Left cardiac atrium (tissue), 4 donors: ENCODE results near the gene DGKB. TPM values are rescaled to one million over a fixed set of nuclear protein-coding genes. Genes with fewer than 3 reads are reported as not detected.

Experiments
- ATAC-seq, 2 donors: fragments of 200-7000 bp; cut with Tn5 transposase; one replicate each; pipeline ENCODE4 v1.9.1; 2020; ENCODE audit warnings: mild to moderate bottlenecking in 2 of 2, moderate library complexity in 2 of 2
- DNase-seq: peaks from one replicate; pipeline ENCODE4 v3.0.0-alpha.2; 2020
- intact Hi-C, 2 donors: fragments of 100-400 bp; cut with DNase I; formaldehyde crosslinking; loops; one replicate each; pipeline versions ENCODE4 v1.14.1 to v1.15.1; 2022 to 2023
- total RNA-seq, 2 donors: library from RNA; stranded (reverse); fragmentation: NEBNext Ultra II Directional; extraction: Animal tissue kit (Norgen Biotek cat#: 25700); gene quantifications; one replicate each; pipeline ENCODE4 v1.2.1, GENCODE V29; 2021
- donor health status: DM: no; HTN: yes; CAD: no.
- donor health status: DM: no; HTN: yes; CAD: no; lungs with severe emphysema.
- donor health status: DM: yes; HTN: yes; CAD: no.
- donor health status: Dilated cardiomyopathy.

Gene DGKB
- total RNA-seq, 2 donors from 2014 or later: 0.38 to 1.9 TPM

GRCh38 chr7:14446219-14446618 lies 456.3 kb downstream of the DGKB start:
- intact Hi-C loops: no loop called here
- DNase-seq (no peak), ATAC-seq (no peak)

- DNase-seq: no peak
- intact Hi-C loops: no loop called here
- ATAC-seq: no peak
These were observed 464.2 kb downstream of the DGKB start for GRCh38 chr7:14438366-14438765.

- intact Hi-C loops: no loop called here
- ATAC-seq (no peak), DNase-seq (no peak)
These were observed 465.7 kb downstream of the DGKB start for GRCh38 chr7:14436878-14437277.

GRCh38 chr7:14432924-14433323 lies 469.6 kb downstream of the DGKB start:
- ATAC-seq: no peak
- DNase-seq: no peak
- intact Hi-C loops: no loop called here

GRCh38 chr7:14430926-14431325 lies 471.6 kb downstream of the DGKB start:
- ATAC-seq (no peak), DNase-seq (no peak)
- intact Hi-C loops: no loop called here

GRCh38 chr7:14425559-14425958 lies 477.0 kb downstream of the DGKB start:
- DNase-seq (no peak), ATAC-seq (no peak)
- intact Hi-C loops: no loop called here

GRCh38 chr7:14424675-14425074 lies 477.9 kb downstream of the DGKB start:
- intact Hi-C loops: no loop called here
- DNase-seq (no peak), ATAC-seq (no peak)

GRCh38 chr7:14420768-14421167 lies 481.8 kb downstream of the DGKB start:
- ATAC-seq (no peak), DNase-seq (no peak)
- intact Hi-C loops: no loop called here

- no peak for DNase-seq
- no peak for ATAC-seq
- intact Hi-C loops: no loop called here
These were observed 483.0 kb downstream of the DGKB start for GRCh38 chr7:14419531-14419930.

GRCh38 chr7:14418633-14419032 lies 483.9 kb downstream of the DGKB start:
- DNase-seq (no peak), ATAC-seq (no peak)
- intact Hi-C loops: no loop called here

GRCh38 chr7:14414274-14414986 lies 488.1 kb downstream of the DGKB start:
- intact Hi-C loops: no loop called here
- DNase-seq: no peak
- ATAC-seq: peak; percentile 76 to 92

GRCh38 chr7:14407246-14408015 lies 495.1 kb downstream of the DGKB start:
- intact Hi-C loops: no loop called here
- no peak for ATAC-seq
- no peak for DNase-seq

- intact Hi-C loops: no loop called here
These were observed 499.0 kb downstream of the DGKB start for GRCh38 chr7:14403587-14403986.

GRCh38 chr7:14400271-14400670 lies 502.3 kb downstream of the DGKB start:
- intact Hi-C loops: no loop called here
- DNase-seq (no peak), ATAC-seq (no peak)

More at GRCh38 chr7:14403587-14403986, 499.0 kb downstream of the DGKB start:
- ATAC-seq (no peak), DNase-seq (no peak)

- no peak for ATAC-seq
- no peak for DNase-seq
- intact Hi-C loops: no loop called here
These were observed 504.0 kb downstream of the DGKB start for GRCh38 chr7:14398526-14398925.

GRCh38 chr7:14395860-14396259 lies 506.7 kb downstream of the DGKB start:
- intact Hi-C loops: no loop called here
- DNase-seq (no peak), ATAC-seq (no peak)

GRCh38 chr7:14394786-14395185 lies 507.8 kb downstream of the DGKB start:
- DNase-seq (no peak), ATAC-seq (no peak)
- intact Hi-C loops: no loop called here

- intact Hi-C loops: no loop called here
- DNase-seq: no peak
- ATAC-seq: no peak
These were observed 513.0 kb downstream of the DGKB start for GRCh38 chr7:14389595-14389994.

GRCh38 chr7:14389181-14389591 lies 513.4 kb downstream of the DGKB start:
- intact Hi-C loops: no loop called here
- ATAC-seq (no peak), DNase-seq (no peak)

- ATAC-seq (no peak), DNase-seq (no peak)
- intact Hi-C loops: no loop called here
These were observed 517.5 kb downstream of the DGKB start for GRCh38 chr7:14385074-14385473.

- intact Hi-C loops: no loop called here
- DNase-seq: no peak
- ATAC-seq: no peak
These were observed 520.6 kb downstream of the DGKB start for GRCh38 chr7:14381936-14382335.
